GM19023 (cell line): ENCODE data around the gene POLR2L.

ENCODE experiments used
- ATAC-seq: cut with Tn5 transposase; IDR thresholded peaks from one replicate; pipeline ENCODE4 v1.9.1; 2021; ENCODE audit warnings: mild to moderate bottlenecking, moderate library complexity; ENCODE audit not compliant: unreplicated experiment

Gene POLR2L

DNA sequence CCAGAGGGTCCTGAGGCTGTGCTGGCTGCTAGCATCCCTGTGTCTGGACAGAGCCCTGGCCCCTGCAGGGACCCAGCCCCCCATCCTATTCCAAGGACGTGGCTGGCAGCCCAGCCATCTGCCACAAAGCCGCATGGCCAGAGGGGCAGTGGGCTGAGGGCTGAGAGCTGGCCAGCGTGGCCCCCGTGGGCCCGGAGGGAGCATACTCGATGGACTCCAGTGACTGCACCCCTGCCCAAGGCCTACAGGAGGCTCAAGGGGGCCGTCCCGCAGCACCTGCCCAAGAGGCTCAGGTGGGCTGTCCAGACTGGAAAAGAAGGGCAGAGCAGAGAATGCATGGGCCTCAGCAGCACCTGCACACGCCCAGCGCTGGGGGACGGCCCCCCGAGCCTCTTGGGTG, 13.5 kb upstream of the POLR2L start:
- no peak for ATAC-seq

DNA sequence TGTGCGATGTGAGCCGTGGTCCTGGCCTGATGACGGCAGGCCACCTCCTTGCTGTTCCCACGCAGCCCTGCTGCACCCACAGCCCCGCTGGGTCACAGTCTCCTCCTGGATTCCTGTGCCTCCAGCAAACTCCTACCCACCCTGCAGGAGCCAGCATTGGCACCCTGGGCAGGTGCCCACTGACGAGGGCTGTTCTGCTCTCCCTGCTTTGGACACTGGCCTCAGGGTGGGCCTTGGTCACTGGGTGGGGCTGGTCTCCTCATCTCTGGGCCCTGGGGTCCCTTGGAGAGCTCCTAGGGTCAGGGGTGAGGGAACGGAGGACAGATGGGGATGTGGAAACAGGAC, 13.0 kb upstream of the POLR2L start:
- ATAC-seq, result no peak

DNA sequence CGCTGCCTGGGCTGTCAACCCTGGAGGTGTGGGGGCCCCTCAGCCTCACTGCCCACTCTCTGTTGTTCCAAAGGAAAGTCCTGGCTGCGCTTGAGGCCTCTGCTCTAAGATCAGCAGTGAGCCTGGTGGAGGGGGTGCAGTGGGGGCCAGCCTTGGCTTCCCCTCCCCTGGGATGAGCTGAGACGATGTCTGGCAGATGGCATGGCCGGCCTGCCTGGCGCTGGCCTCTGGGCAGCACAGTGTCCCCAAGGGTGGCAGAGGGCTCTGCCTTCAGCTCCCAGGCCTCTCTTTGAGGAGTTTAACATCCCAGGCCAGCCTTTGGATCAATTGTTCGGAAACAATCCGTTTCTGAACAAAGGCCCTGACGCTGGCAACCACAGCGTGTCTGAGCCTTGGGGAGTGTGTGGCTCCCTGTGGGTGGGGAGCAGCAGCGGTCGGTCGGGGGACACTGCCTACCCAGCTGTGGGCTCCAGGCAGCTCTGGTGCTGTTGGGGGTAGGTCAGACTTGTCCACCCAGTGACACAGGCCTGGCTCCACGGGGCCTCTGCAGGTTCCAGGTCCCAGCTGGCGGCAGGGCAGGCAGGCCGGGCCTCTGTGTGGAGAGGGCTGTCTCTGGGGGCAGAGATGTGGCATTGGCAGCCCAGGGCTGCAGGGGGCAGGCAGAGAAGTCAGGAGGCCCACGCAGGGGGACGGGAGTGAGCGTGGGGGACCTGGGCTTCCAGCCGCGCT, 12.4 kb upstream of the POLR2L start:
- ATAC-seq, result no peak

DNA sequence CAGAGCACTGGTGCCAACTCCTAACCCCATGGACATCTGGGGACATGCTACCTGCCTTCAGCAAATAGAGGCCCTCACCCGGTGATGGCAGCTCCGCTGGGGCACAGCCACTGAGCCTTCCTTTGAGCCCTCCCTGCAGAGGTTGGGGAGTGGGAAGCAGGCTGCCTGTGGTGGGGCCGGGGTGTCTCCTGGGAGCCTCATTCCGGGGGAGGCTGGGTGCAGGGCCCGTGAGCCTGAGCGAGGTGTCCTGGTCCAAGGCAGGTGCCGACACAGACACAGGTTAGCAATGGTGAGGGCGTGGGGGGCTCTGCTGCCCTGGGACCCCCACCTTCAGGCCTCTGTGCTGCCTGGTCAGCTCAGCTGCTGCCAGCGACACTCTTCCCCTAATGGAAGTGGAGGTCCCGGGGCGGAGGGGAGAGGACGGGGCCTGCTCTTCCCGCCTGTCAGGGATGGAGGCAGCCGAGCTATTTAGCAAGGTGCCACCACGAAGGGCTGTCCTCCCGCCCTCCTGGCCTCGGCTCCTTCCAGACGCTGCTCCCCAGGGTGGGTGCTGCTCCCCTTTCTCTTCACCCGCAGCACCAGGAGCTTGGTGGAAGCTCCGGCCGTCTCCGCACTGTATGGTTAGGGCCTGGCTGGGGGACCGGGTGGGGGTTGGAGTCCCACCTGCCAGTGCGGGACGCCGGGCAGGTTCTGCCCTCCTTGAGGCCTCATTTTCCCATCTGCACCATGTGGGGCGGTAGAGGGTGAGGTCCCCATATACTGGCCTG, 11.5 kb upstream of the POLR2L start:
- no peak for ATAC-seq

GRCh38 chr11:852762-853161, 10.4 kb upstream of the POLR2L start:
- ATAC-seq, result no peak

GRCh38 chr11:850775-851763, 8.7 kb upstream of the POLR2L start:
- no peak for ATAC-seq

DNA sequence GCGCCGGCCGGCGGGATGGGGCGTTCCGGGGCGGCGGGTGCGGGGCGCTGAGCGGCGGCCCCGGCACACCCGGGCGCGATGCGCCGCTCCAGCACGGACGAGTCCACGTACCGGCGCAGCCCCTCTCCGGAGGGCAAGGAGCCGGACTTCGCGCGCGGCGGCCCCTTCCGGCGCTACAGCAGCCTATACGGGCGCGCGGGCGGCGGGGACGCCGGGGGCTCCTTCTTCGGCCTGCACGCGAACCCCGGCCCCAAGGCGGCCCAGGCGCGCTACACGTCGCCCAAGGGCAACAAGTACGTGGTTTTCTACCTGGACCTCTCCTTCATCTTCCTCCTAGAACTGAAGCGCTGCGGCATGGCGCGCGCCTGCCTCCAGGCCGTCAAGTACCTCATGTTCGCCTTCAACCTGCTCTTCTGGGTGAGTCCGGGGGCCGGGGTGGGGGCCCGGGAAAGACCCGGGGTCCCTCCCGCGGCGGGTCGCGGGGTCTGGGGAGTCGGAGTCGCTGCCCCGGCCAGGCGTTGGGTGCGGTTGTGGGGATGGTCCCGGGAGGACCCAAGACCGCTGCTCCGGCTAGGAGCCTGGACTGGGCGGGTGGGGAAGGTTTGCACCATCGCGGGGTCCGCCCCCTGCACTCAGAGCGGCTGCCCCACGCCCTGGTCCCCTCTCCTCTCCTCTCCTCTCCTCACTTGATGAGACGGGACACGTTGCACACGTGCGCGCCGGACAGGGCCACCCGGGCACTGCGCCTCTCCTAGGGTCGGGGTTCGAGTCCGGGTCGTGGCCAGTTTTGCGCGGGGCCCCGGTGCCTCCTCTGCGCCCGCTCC, 7.8 kb upstream of the POLR2L start:
- no peak for ATAC-seq

GRCh38 chr11:849104-849824, 6.9 kb upstream of the POLR2L start:
- no peak for ATAC-seq

DNA sequence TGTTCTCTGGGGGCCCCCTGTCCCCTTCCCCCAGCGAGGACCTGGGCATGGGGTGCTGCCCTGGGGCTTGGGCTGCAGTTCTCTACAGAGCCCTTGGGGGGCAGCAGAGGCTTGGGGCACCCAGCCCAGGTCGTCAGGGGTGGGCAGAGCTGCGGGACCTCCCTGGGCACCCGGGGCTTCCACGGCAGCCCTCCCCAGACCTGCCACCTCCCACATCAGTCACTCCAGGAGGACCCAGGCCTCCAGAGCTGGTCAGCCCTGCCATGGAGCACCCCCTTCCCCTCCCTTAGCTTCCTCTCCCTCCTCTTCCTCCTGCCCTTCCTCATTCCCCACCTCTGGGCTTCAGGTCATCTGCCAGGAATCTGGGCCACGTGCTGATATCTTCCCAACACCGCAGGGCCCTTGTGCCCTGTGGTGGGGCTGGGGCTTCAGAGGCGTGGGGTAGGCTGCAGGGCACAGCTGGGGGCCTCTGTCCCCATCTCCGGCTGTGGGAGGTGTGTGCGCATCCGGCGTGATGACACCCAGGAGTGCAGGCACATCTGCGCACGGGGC, 6.1 kb upstream of the POLR2L start:
- ATAC-seq, result no peak

DNA sequence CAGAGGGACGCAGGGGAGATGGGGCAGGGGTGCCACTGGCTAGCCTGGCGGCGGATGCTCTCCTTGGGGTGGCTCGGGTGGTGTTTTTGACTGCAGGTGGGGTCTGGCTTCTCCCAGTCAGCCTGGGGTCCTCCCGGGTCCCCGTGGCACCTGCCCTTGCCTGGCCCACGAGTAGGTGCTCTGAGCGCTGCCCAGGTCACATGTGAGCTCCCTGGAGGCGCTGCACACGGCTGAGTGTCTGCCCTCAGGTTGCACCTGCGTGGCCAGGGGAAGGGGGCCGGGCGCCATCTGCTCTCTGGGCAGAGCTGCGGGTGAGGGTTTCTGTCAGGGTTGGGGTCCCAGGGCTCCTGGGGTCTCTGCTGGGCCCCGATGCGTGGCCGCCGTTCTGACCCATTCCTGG, 5.5 kb upstream of the POLR2L start:
- ATAC-seq, result no peak

- no peak for ATAC-seq
Observed at GRCh38 chr11:846496-847098, 4.3 kb upstream of the POLR2L start.

GRCh38 chr11:845872-846495, 3.7 kb upstream of the POLR2L start:
- ATAC-seq, result no peak

- no peak for ATAC-seq
Observed at GRCh38 chr11:844693-845644, 2.6 kb upstream of the POLR2L start.

- no peak for ATAC-seq
Observed at GRCh38 chr11:843818-844692, 1.7 kb upstream of the POLR2L start.

DNA sequence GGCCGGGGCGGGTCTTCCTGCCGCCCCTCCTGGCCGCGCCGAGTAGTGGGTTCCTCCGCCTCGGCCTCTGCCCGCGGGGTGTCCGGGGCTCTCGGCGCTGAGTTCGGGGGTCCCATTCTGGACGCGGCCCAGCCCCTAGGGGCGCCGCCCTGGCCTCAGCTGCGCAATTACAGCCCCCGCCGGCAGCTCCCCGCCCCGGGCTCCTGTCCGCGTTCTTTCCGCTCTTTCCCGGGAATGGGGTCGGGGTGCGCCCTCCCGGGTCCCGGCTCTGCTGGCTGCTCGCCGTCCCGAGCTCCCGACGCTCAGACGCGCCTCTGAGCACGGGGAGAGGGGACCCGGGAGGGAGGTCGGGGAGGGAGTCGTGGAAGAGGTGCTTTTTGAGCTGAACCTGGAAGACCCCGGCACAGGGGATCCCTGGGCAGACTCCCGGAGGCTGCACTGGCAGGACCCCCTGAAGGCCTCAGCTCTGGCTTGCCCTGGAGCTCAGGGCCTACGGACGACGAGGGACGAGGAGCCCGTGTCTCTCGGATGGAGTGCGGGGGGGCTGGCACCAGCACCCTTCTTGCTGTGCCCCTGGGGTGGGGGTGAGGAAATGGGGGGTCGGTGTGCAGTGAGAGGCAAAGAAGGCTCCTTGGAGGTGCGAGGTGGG, 881 bp upstream of the POLR2L start:
- peak; percentile 4 for ATAC-seq

GRCh38 chr11:841981-842369, 354 bp downstream of the POLR2L start:
- peak; percentile 34 for ATAC-seq
